ENCODE data around the gene NOP9.

DNA sequence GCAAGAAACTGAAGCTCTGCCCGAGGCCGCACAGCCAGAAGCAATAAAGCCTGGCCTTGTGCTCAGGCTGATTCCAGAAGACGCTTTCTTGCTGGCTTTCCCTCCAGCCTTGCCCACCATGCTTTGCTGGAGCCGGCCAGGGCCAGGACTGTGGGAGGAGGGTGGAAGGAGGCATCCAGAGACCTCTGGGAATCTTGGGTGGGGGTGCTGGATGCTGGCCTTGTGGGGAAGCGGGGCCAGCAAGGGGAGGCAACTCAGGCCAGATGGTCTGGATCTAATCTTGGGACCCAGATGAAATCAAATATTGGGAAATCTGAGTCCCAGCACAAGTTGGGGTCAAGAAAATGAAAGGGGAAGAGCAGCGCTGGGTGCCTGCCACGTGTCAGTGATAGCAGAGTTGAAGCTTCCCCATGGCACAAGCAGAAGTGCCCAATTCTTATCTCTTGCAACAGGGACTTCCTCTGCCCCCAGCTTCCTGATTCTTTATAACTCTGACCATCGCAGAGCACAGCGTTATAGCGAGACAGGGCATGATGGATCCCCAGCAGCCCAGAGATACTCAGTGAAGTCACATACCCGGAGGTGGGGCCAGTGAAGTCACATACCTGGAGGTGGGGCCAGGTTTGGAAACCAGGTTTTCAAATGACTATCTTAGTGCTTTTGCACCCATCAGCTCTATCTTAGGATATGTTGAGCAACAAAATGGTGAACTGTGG, 21.9 kb upstream of the NOP9 start:
- TF ChIP-seq, protein P1, sequence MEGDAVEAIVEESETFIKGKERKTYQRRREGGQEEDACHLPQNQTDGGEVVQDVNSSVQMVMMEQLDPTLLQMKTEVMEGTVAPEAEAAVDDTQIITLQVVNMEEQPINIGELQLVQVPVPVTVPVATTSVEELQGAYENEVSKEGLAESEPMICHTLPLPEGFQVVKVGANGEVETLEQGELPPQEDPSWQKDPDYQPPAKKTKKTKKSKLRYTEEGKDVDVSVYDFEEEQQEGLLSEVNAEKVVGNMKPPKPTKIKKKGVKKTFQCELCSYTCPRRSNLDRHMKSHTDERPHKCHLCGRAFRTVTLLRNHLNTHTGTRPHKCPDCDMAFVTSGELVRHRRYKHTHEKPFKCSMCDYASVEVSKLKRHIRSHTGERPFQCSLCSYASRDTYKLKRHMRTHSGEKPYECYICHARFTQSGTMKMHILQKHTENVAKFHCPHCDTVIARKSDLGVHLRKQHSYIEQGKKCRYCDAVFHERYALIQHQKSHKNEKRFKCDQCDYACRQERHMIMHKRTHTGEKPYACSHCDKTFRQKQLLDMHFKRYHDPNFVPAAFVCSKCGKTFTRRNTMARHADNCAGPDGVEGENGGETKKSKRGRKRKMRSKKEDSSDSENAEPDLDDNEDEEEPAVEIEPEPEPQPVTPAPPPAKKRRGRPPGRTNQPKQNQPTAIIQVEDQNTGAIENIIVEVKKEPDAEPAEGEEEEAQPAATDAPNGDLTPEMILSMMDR (IDR thresholded peaks at IDR 0.05) = no peak
- TF ChIP-seq, protein P2, sequence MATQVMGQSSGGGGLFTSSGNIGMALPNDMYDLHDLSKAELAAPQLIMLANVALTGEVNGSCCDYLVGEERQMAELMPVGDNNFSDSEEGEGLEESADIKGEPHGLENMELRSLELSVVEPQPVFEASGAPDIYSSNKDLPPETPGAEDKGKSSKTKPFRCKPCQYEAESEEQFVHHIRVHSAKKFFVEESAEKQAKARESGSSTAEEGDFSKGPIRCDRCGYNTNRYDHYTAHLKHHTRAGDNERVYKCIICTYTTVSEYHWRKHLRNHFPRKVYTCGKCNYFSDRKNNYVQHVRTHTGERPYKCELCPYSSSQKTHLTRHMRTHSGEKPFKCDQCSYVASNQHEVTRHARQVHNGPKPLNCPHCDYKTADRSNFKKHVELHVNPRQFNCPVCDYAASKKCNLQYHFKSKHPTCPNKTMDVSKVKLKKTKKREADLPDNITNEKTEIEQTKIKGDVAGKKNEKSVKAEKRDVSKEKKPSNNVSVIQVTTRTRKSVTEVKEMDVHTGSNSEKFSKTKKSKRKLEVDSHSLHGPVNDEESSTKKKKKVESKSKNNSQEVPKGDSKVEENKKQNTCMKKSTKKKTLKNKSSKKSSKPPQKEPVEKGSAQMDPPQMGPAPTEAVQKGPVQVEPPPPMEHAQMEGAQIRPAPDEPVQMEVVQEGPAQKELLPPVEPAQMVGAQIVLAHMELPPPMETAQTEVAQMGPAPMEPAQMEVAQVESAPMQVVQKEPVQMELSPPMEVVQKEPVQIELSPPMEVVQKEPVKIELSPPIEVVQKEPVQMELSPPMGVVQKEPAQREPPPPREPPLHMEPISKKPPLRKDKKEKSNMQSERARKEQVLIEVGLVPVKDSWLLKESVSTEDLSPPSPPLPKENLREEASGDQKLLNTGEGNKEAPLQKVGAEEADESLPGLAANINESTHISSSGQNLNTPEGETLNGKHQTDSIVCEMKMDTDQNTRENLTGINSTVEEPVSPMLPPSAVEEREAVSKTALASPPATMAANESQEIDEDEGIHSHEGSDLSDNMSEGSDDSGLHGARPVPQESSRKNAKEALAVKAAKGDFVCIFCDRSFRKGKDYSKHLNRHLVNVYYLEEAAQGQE (IDR thresholded peaks at IDR 0.05; ENCODE audit: insufficient read depth in 1 of 2, low read depth in 2 of 2, low read length in 1 of 2) = no peak
- no peak for TF ChIP-seq SIN3A (IDR thresholded peaks at IDR 0.05; ENCODE audit: borderline replicate concordance, insufficient read depth, low read depth, low read length)
- no peak for TF ChIP-seq TCF7L2 (IDR thresholded peaks at IDR 0.05; ENCODE audit: low read depth, low read length)
